SK-N-SH (cell line): Measurements from ENCODE around the gene PIGL. TPM values are rescaled to one million over a fixed set of nuclear protein-coding genes. Genes with fewer than 3 reads are reported as not detected.

ENCODE experiments used
- CTCF ChIA-PET: fragments of 300-600, 350-600 bp; formaldehyde crosslinking; extraction: SDS; loops from one replicate; lab custom pipeline; 2021; lab: Yijun Ruan, JAX
- POLR2A ChIA-PET: fragments of 350-600 bp; sonication (Branson Sonifier 250); formaldehyde crosslinking; extraction: SDS; loops from one replicate; lab custom pipeline; 2020; ENCODE audit warnings: antibody characterized with exemption, inconsistent platforms; lab: Yijun Ruan, JAX
- DNase-seq: peaks from one replicate; pipeline ENCODE4 v3.0.0; 2012
- H2AFZ ChIP-seq: fragments of 200-600 bp; sonication (generic); 2 replicates; pipeline ENCODE4 v1.8.1; 2016; ENCODE audit warnings: antibody characterized with exemption, mild to moderate bottlenecking, low read depth
- H3F3A ChIP-seq: fragments of 200-600 bp; sonication (generic); replicated peaks from 2 replicates; pipeline ENCODE3; 2016; ENCODE audit warnings: antibody characterized with exemption, mild to moderate bottlenecking; ENCODE audit not compliant: insufficient read depth
- H3K27ac ChIP-seq, 2 experiments: fragments of 200-500 bp in 1 of 2; fragments of 200-600 bp in 1 of 2; sonication (Bioruptor generic) in 1 of 2; sonication (generic), shearing (Covaris generic) in 1 of 2; 2 replicates each; pipeline versions ENCODE4 v1.5.1 to v1.6.1; 2014 to 2016; ENCODE audit warnings: low read depth in 2 of 2, inconsistent platforms in 1 of 2, low read length in 1 of 2, mild to moderate bottlenecking in 1 of 2, mixed read lengths in 1 of 2
- H3K27me3 ChIP-seq: fragments of 200-600 bp; sonication (generic), shearing (Covaris generic); 2 replicates; pipeline ENCODE4 v1.6.1; 2016; ENCODE audit warnings: mixed run types; ENCODE audit not compliant: insufficient read depth
- H3K36me3 ChIP-seq, 2 experiments: fragments of 200-500 bp in 1 of 2; fragments of 200-600 bp in 1 of 2; sonication (Bioruptor generic) in 1 of 2; sonication (generic) in 1 of 2; replicated peaks in 1 of 2; 2 replicates each; pipeline versions ENCODE3 to v1.5.1; 2014 to 2016; ENCODE audit warnings: low read length in 1 of 2, mild to moderate bottlenecking in 1 of 2; ENCODE audit not compliant: insufficient read depth in 2 of 2, control insufficient read depth in 1 of 2
- H3K4me1 ChIP-seq, 2 experiments: fragments of 200-500 bp in 1 of 2; fragments of 200-600 bp in 1 of 2; sonication (Bioruptor generic) in 1 of 2; sonication (generic), shearing (Covaris generic) in 1 of 2; 2 replicates each; pipeline versions ENCODE4 v1.5.1 to v1.6.1; 2014 to 2016; ENCODE audit warnings: low read depth in 1 of 2, low read length in 1 of 2, mixed run types in 1 of 2; ENCODE audit not compliant: insufficient read depth in 2 of 2, control insufficient read depth in 1 of 2
- H3K4me2 ChIP-seq: fragments of 200-600 bp; sonication (generic), shearing (Covaris generic); 2 replicates; pipeline ENCODE4 v1.6.1; 2017; ENCODE audit warnings: mixed run types
- H3K4me3 ChIP-seq, 2 experiments: fragments of 200-500 bp in 1 of 2; fragments of 200-600 bp in 1 of 2; sonication (Bioruptor generic) in 1 of 2; sonication (generic), shearing (Covaris generic) in 1 of 2; 2 replicates each; pipeline versions ENCODE4 v1.5.1 to v1.8.1; 2014 to 2016; ENCODE audit warnings: low read depth in 2 of 2, inconsistent platforms in 1 of 2, low read length in 1 of 2, mild to moderate bottlenecking in 1 of 2, mixed read lengths in 1 of 2, moderate library complexity in 1 of 2
- H3K79me2 ChIP-seq: fragments of 200-600 bp; sonication (generic); 2 replicates; pipeline ENCODE4 v1.8.1; 2017; ENCODE audit warnings: mild to moderate bottlenecking; ENCODE audit not compliant: insufficient read depth
- H3K9ac ChIP-seq: fragments of 200-600 bp; sonication (generic); 2 replicates; pipeline ENCODE4 v1.6.1; 2017; ENCODE audit warnings: mixed run types
- H3K9me2 ChIP-seq: fragments of 200-600 bp; sonication (generic); 2 replicates; pipeline ENCODE4 v1.6.1; 2017; ENCODE audit warnings: mixed run types
- H3K9me3 ChIP-seq: fragments of 200-600 bp; sonication (generic); 2 replicates; pipeline ENCODE4 v1.6.1; 2017; ENCODE audit warnings: mixed run types, mild to moderate bottlenecking, moderate library complexity
- H4K20me1 ChIP-seq: fragments of 200-600 bp; sonication (generic); 2 replicates; pipeline ENCODE4 v1.6.1; 2017; ENCODE audit warnings: mild to moderate bottlenecking, mixed run types; ENCODE audit not compliant: insufficient read depth
- CHD2 ChIP-seq: fragments of 150-350 bp; IDR thresholded peaks from 2 replicates; pipeline ENCODE4 v1.6.1; 2018; ENCODE audit warnings: low read length; ENCODE audit not compliant: partially characterized antibody
- EP300 ChIP-seq, 2 experiments: IDR thresholded peaks; 2 replicates each; pipeline versions ENCODE4 v1.4.0 to v1.6.1; 2012; ENCODE audit warnings: borderline replicate concordance in 1 of 2, low read depth in 1 of 2, low read length in 1 of 2
- FOSL2 ChIP-seq: IDR thresholded peaks from 2 replicates; pipeline ENCODE4 v1.4.0; 2012; ENCODE audit warnings: low read depth, mild to moderate bottlenecking, moderate library complexity, borderline replicate concordance
- FOXJ3 ChIP-seq: sonication (generic); formaldehyde crosslinking; IDR thresholded peaks from 2 replicates; pipeline ENCODE4 v1.5.1; 2020; ENCODE audit warnings: mild to moderate bottlenecking, missing genetic modification reagents
- FOXM1 ChIP-seq: IDR thresholded peaks from 2 replicates; pipeline ENCODE4 v1.4.0; 2012; ENCODE audit warnings: low read depth, mild to moderate bottlenecking
- GATA2 ChIP-seq: sonication (generic); formaldehyde crosslinking; IDR thresholded peaks from 2 replicates; pipeline ENCODE4 v1.5.0; 2020; ENCODE audit warnings: mild to moderate bottlenecking, missing genetic modification reagents
- JUND ChIP-seq: IDR thresholded peaks from 2 replicates; pipeline ENCODE4 v1.4.0; 2012
- MEF2A ChIP-seq: IDR thresholded peaks from 2 replicates; pipeline ENCODE4 v1.4.0; 2012; ENCODE audit warnings: low read depth, borderline replicate concordance
- NFIC ChIP-seq: IDR thresholded peaks from 2 replicates; pipeline ENCODE4 v1.4.0; 2012; ENCODE audit warnings: borderline replicate concordance
- NRF1 ChIP-seq: IDR thresholded peaks from 2 replicates; pipeline ENCODE4 v1.6.1; 2012; ENCODE audit warnings: low read depth, mild to moderate bottlenecking, low read length
- POLR2AphosphoS5 ChIP-seq: IDR thresholded peaks from 2 replicates; pipeline ENCODE4 v1.6.1; 2012; ENCODE audit warnings: low read depth, low read length
- RAD21 ChIP-seq: IDR thresholded peaks from 2 replicates; pipeline ENCODE4 v1.6.1; 2012; ENCODE audit warnings: mild to moderate bottlenecking, low read length
- REST ChIP-seq: IDR thresholded peaks from 2 replicates; pipeline ENCODE4 v1.6.1; 2012; ENCODE audit warnings: mild to moderate bottlenecking, low read depth, low read length, moderate library complexity
- RXRA ChIP-seq: IDR thresholded peaks from 2 replicates; pipeline ENCODE4 v1.4.0; 2012; ENCODE audit warnings: low read depth, mild to moderate bottlenecking, borderline replicate concordance
- SMC3 ChIP-seq: IDR thresholded peaks from 2 replicates; pipeline ENCODE4 v1.6.1; 2012; ENCODE audit warnings: low read depth, low read length, improper control_type of control experiment
- TEAD4 ChIP-seq: IDR thresholded peaks from 2 replicates; pipeline ENCODE4 v1.4.0; 2012; ENCODE audit warnings: mild to moderate bottlenecking, borderline replicate concordance; ENCODE audit not compliant: insufficient read depth
- USF2 ChIP-seq: fragments of 150-350 bp; IDR thresholded peaks from 2 replicates; pipeline ENCODE4 v1.6.1; 2017; ENCODE audit warnings: antibody characterized with exemption, low read length, low read depth, borderline replicate concordance
- WGBS: methylation state at CpG from one replicate; pipeline ENCODE4 v1.1.6; 2017; ENCODE audit warnings: low lambda C conversion rate; 5-methylcytosine and 5-hydroxymethylcytosine counted together
- polyA plus RNA-seq, 3 experiments: library from polyadenylated mRNA; depleted of rRNA; stranded (reverse); fragments of >200 nt; gene quantifications; 2 replicates each; pipeline ENCODE4 v1.2.3, GENCODE V29; 2012
- TF ChIP-seq, protein P1 (sequence below): fragments of 150-350 bp; IDR thresholded peaks from 2 replicates; pipeline ENCODE4 v1.6.1; 2016; ENCODE audit warnings: mild to moderate bottlenecking, low read depth, low read length
- TF ChIP-seq, protein P2 (sequence below): fragments of 200-600 bp; sonication (generic); IDR thresholded peaks from 2 replicates; pipeline ENCODE4 v1.6.1; 2017; ENCODE audit warnings: antibody characterized with exemption, mild to moderate bottlenecking, moderate library complexity
- TF ChIP-seq, protein P3 (sequence below): IDR thresholded peaks from 2 replicates; pipeline ENCODE4 v1.4.0; 2012; ENCODE audit warnings: low read depth

The PIGL gene
- polyA plus RNA-seq, 1 of the 3 experiments (the other 2 are of a cell fraction), result 34.0 TPM

GRCh38 chr17:16302856-16303255 lies 85.8 kb downstream of the PIGL start:
- ChIA-PET CTCF (no interaction called here), POLR2A (no interaction called here)
- Histone ChIP-seq H3K9me2 (no peaks in the 10 kb centered on the region), H3K27ac (no peak overlapping the region), H3K4me2 (no peak overlapping the region), H3K36me3 (no peaks in the 10 kb centered on the region), H3K27me3 (no peaks in the 10 kb centered on the region), H4K20me1 (no peaks in the 10 kb centered on the region), H3K9ac (no peak overlapping the region), H3K79me2 (no peaks in the 10 kb centered on the region), H3F3A (no peaks in the 10 kb centered on the region), H3K4me3 (no peak overlapping the region), H3K4me1 (no peaks in the 10 kb centered on the region; a peak in 1 of 4 replicates), H3K9me3 (no peaks in the 10 kb centered on the region), H2AFZ (no peak overlapping the region)
- no peak for DNase-seq
- WGBS, result 97% methylated on average over 4 of the region's 4 CpGs
- no peak for TF ChIP-seq RXRA
- TF ChIP-seq SMC3, result no peak
- TF ChIP-seq, protein P1, sequence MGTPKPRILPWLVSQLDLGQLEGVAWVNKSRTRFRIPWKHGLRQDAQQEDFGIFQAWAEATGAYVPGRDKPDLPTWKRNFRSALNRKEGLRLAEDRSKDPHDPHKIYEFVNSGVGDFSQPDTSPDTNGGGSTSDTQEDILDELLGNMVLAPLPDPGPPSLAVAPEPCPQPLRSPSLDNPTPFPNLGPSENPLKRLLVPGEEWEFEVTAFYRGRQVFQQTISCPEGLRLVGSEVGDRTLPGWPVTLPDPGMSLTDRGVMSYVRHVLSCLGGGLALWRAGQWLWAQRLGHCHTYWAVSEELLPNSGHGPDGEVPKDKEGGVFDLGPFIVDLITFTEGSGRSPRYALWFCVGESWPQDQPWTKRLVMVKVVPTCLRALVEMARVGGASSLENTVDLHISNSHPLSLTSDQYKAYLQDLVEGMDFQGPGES, result no peak
- no peak for TF ChIP-seq CHD2
- TF ChIP-seq MEF2A, result no peak
- TF ChIP-seq GATA2 (CRISPR knock-in tag), result no peak
- TF ChIP-seq POLR2AphosphoS5, result no peak
- TF ChIP-seq JUND, result no peak
- TF ChIP-seq, protein P2, sequence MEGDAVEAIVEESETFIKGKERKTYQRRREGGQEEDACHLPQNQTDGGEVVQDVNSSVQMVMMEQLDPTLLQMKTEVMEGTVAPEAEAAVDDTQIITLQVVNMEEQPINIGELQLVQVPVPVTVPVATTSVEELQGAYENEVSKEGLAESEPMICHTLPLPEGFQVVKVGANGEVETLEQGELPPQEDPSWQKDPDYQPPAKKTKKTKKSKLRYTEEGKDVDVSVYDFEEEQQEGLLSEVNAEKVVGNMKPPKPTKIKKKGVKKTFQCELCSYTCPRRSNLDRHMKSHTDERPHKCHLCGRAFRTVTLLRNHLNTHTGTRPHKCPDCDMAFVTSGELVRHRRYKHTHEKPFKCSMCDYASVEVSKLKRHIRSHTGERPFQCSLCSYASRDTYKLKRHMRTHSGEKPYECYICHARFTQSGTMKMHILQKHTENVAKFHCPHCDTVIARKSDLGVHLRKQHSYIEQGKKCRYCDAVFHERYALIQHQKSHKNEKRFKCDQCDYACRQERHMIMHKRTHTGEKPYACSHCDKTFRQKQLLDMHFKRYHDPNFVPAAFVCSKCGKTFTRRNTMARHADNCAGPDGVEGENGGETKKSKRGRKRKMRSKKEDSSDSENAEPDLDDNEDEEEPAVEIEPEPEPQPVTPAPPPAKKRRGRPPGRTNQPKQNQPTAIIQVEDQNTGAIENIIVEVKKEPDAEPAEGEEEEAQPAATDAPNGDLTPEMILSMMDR, result no peak
- TF ChIP-seq, protein P3, sequence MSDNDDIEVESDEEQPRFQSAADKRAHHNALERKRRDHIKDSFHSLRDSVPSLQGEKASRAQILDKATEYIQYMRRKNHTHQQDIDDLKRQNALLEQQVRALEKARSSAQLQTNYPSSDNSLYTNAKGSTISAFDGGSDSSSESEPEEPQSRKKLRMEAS, result no peak
- no peak for TF ChIP-seq NFIC
- TF ChIP-seq TEAD4, result no peak
- no peak for TF ChIP-seq FOSL2
- no peak for TF ChIP-seq NRF1
- TF ChIP-seq FOXJ3, result no peak
- TF ChIP-seq EP300 (IDR thresholded peaks at IDR 0.05; ENCODE audit: borderline replicate concordance in 1 of 2, low read depth in 1 of 2, low read length in 1 of 2), result no peak
- no peak for TF ChIP-seq USF2
- TF ChIP-seq RAD21, result no peak
- TF ChIP-seq REST, result no peak
- TF ChIP-seq FOXM1, result no peak
